WERI-Rb-1 (cell line): ENCODE measurements around the gene FOXRED2.
"Not testable (repeated sequence)": the region's sequence is repeated elsewhere in the genome, so short reads cannot be mapped to it uniquely, and the experiment has no call there.

Experiments
- DNase-seq: peaks from one replicate; pipeline ENCODE4 v3.0.0-alpha.2; 2020
- H3K27ac ChIP-seq: fragments of 250-450 bp; sonication (Bioruptor Pico); 2 replicates; pipeline ENCODE4 v1.5.1; 2020; ENCODE audit warnings: mild to moderate bottlenecking, moderate library complexity
- H3K27me3 ChIP-seq: fragments of 250-450 bp; sonication (Bioruptor Pico); 2 replicates; pipeline ENCODE4 v1.5.1; 2021; ENCODE audit warnings: mild to moderate bottlenecking, low read depth, moderate library complexity; ENCODE audit not compliant: insufficient read depth, severe bottlenecking
- H3K36me3 ChIP-seq: fragments of 250-450 bp; sonication (Bioruptor Pico); 2 replicates; pipeline ENCODE4 v1.5.1; 2020; ENCODE audit warnings: mild to moderate bottlenecking, moderate library complexity
- H3K4me3 ChIP-seq: 2 replicates; pipeline ENCODE4 v1.5.1; 2011; ENCODE audit warnings: low read depth, mild to moderate bottlenecking, control low read depth, low read length
- H3K9me3 ChIP-seq: fragments of 250-450 bp; sonication (Bioruptor Pico); 2 replicates; pipeline ENCODE4 v1.5.1; 2021; ENCODE audit warnings: mild to moderate bottlenecking, moderate library complexity; ENCODE audit not compliant: severe bottlenecking
- CTCF ChIP-seq: IDR thresholded peaks from 2 replicates; pipeline ENCODE4 v1.5.1; 2011; ENCODE audit warnings: low read depth, mild to moderate bottlenecking, control low read depth, inconsistent platforms, low read length

FOXRED2 gene

GRCh38 chr22:36528341-36528740 lies 21.5 kb upstream of the FOXRED2 start:
- Histone ChIP-seq H3K27me3 (no peaks in the 10 kb centered on the region), H3K36me3 (peaks cover 45% of the 10 kb centered on the region), H3K9me3 (no peaks in the 10 kb centered on the region), H3K4me3 (peak overlapping the region; percentile 93), H3K27ac (peak overlapping the region; percentile 92)
- DNase-seq: no peak
- TF ChIP-seq CTCF: no peak

GRCh38 chr22:36522662-36523061 lies 15.8 kb upstream of the FOXRED2 start:
- DNase-seq: no peak

GRCh38 chr22:36520423-36520822 lies 13.6 kb upstream of the FOXRED2 start:
- Histone ChIP-seq H3K9me3 (no peaks in the 10 kb centered on the region), H3K4me3 (no peak overlapping the region), H3K27me3 (no peaks in the 10 kb centered on the region), H3K36me3 (peaks cover 97% of the 10 kb centered on the region), H3K27ac (no peak overlapping the region)
- no peak for TF ChIP-seq CTCF
- DNase-seq: no peak

More at GRCh38 chr22:36522662-36523061, 15.8 kb upstream of the FOXRED2 start:
- Histone ChIP-seq H3K36me3 (peaks cover 96% of the 10 kb centered on the region), H3K9me3 (no peaks in the 10 kb centered on the region), H3K4me3 (no peak overlapping the region), H3K27ac (no peak overlapping the region), H3K27me3 (no peaks in the 10 kb centered on the region)
- no peak for TF ChIP-seq CTCF

- H3K27me3 ChIP-seq, H3K27ac ChIP-seq, DNase-seq, H3K9me3 ChIP-seq, H3K4me3 ChIP-seq: not testable (repeated sequence)
- H3K36me3 ChIP-seq: peaks cover 97% of the 10 kb centered on the region
Observed at GRCh38 chr22:36519906-36520305, 13.1 kb upstream of the FOXRED2 start.

- Histone ChIP-seq H3K27ac (no peak overlapping the region), H3K27me3 (no peaks in the 10 kb centered on the region), H3K36me3 (peaks cover 96% of the 10 kb centered on the region)
Observed at GRCh38 chr22:36514766-36515165, 7.9 kb upstream of the FOXRED2 start.

GRCh38 chr22:36512991-36513390 lies 6.2 kb upstream of the FOXRED2 start:
- Histone ChIP-seq H3K27ac (no peak overlapping the region), H3K9me3 (no peaks in the 10 kb centered on the region), H3K27me3 (no peaks in the 10 kb centered on the region), H3K4me3 (no peak overlapping the region), H3K36me3 (peaks cover 81% of the 10 kb centered on the region)
- DNase-seq: no peak
- TF ChIP-seq CTCF: no peak

More at GRCh38 chr22:36514766-36515165, 7.9 kb upstream of the FOXRED2 start:
- Histone ChIP-seq H3K9me3 (no peaks in the 10 kb centered on the region), H3K4me3 (no peak overlapping the region)
- TF ChIP-seq CTCF: no peak
- no peak for DNase-seq
